Stimulated activated CD8-positive, alpha-beta memory T cell treated with anti-CD3 and anti-CD28 coated beads, Interleukin-12 subunit alpha, Interleukin-12 subunit beta, amount 100 ng/mL, for 24 hours (primary cell): Measurements from ENCODE around the gene PGAM5.

ENCODE experiments used
- DNase-seq: peaks from one replicate; pipeline ENCODE4 v3.0.0-alpha.2; 2020; ENCODE audit errors: extremely low read depth

PGAM5 gene

GRCh38 chr12:132720606-132721345, 10.1 kb downstream of the PGAM5 start:
- no peak for DNase-seq

GRCh38 chr12:132723015-132723763, 12.5 kb downstream of the PGAM5 start:
- no peak for DNase-seq

- no peak for DNase-seq
These were observed 13.1 kb downstream of the PGAM5 start for GRCh38 chr12:132723764-132724140.

GRCh38 chr12:132724506-132725241, 14.0 kb downstream of the PGAM5 start:
- no peak for DNase-seq

GRCh38 chr12:132726386-132726785, 15.7 kb downstream of the PGAM5 start:
- DNase-seq, result no peak

GRCh38 chr12:132727091-132727794, 16.6 kb downstream of the PGAM5 start:
- DNase-seq, result no peak

- DNase-seq, result no peak
These were observed 17.9 kb downstream of the PGAM5 start for GRCh38 chr12:132728502-132728901.

- DNase-seq, result no peak
These were observed 19.1 kb downstream of the PGAM5 start for GRCh38 chr12:132729541-132730320.

GRCh38 chr12:132730353-132730752, 19.7 kb downstream of the PGAM5 start:
- DNase-seq, result no peak

- no peak for DNase-seq
These were observed 20.9 kb downstream of the PGAM5 start for GRCh38 chr12:132731574-132731973.

- no peak for DNase-seq
These were observed 23.6 kb downstream of the PGAM5 start for GRCh38 chr12:132734206-132734605.

GRCh38 chr12:132735496-132735895, 24.9 kb downstream of the PGAM5 start:
- no peak for DNase-seq

- no peak for DNase-seq
These were observed 25.7 kb downstream of the PGAM5 start for GRCh38 chr12:132736378-132736777.

GRCh38 chr12:132736913-132737312, 26.3 kb downstream of the PGAM5 start:
- no peak for DNase-seq

GRCh38 chr12:132739600-132740312, 29.1 kb downstream of the PGAM5 start:
- DNase-seq, result no peak

GRCh38 chr12:132740313-132740646, 29.6 kb downstream of the PGAM5 start:
- no peak for DNase-seq

- DNase-seq, result no peak
These were observed 30.0 kb downstream of the PGAM5 start for GRCh38 chr12:132740652-132741051.

GRCh38 chr12:132741620-132742019, 31.0 kb downstream of the PGAM5 start:
- no peak for DNase-seq

GRCh38 chr12:132743831-132744230, 33.2 kb downstream of the PGAM5 start:
- DNase-seq, result no peak

GRCh38 chr12:132746613-132747012, 36.0 kb downstream of the PGAM5 start:
- no peak for DNase-seq

- no peak for DNase-seq
These were observed 36.8 kb downstream of the PGAM5 start for GRCh38 chr12:132747395-132747794.
